ENCODE results near the gene PCBP3. TPM values are rescaled to one million over a fixed set of nuclear protein-coding genes. Genes with fewer than 3 reads are reported as not detected.
A peak's percentile ranks its signal among the peaks of the same experiment; 100 is the strongest.
"Not testable (repeated sequence)": the region's sequence is repeated elsewhere in the genome, so short reads cannot be mapped to it uniquely, and the experiment has no call there.

The PCBP3 gene
- total RNA-seq, 1 donor from 2014 or later, result 7.6 TPM

GRCh38 chr21:45972716-45973474 lies 329.4 kb downstream of the PCBP3 start:
- no peaks in the 10 kb centered on the region for H3K9me3 Mint-ChIP-seq (ENCODE audit: unreplicated experiment)
- H3K36me3 Mint-ChIP-seq (ENCODE audit: unreplicated experiment), result no peaks in the 10 kb centered on the region
- peaks cover 61% of the 10 kb centered on the region for H3K4me1 Mint-ChIP-seq (ENCODE audit: unreplicated experiment)
- peak overlapping the region; percentile 97 for H3K27ac Mint-ChIP-seq (ENCODE audit: unreplicated experiment)
- no peaks in the 10 kb centered on the region for H3K27me3 Mint-ChIP-seq (ENCODE audit: unreplicated experiment)
- no peak for DNase-seq (ENCODE audit: extremely low spot score, unreplicated experiment)
- no peak for TF ChIP-seq CTCF (IDR thresholded peaks at IDR 0.05)
- H3K4me3 Mint-ChIP-seq (ENCODE audit: unreplicated experiment), result peak overlapping the region; percentile 68

GRCh38 chr21:45973475-45974072 lies 330.0 kb downstream of the PCBP3 start:
- peak; percentile 80 for TF ChIP-seq CTCF (IDR thresholded peaks at IDR 0.05)
- H3K4me1 Mint-ChIP-seq (ENCODE audit: unreplicated experiment), result peaks cover 66% of the 10 kb centered on the region
- H3K27ac Mint-ChIP-seq (ENCODE audit: unreplicated experiment), result peak overlapping the region; percentile 97
- peak overlapping the region; percentile 68 for H3K4me3 Mint-ChIP-seq (ENCODE audit: unreplicated experiment)
- no peaks in the 10 kb centered on the region for H3K36me3 Mint-ChIP-seq (ENCODE audit: unreplicated experiment)
- no peak for DNase-seq (ENCODE audit: extremely low spot score, unreplicated experiment)
- no peaks in the 10 kb centered on the region for H3K9me3 Mint-ChIP-seq (ENCODE audit: unreplicated experiment)
- no peaks in the 10 kb centered on the region for H3K27me3 Mint-ChIP-seq (ENCODE audit: unreplicated experiment)

- Mint-ChIP-seq H3K4me1 (ENCODE audit: unreplicated experiment) (peaks cover 70% of the 10 kb centered on the region), H3K9me3 (ENCODE audit: unreplicated experiment) (no peaks in the 10 kb centered on the region), H3K27ac (ENCODE audit: unreplicated experiment) (peak overlapping the region; percentile 97), H3K36me3 (ENCODE audit: unreplicated experiment) (no peaks in the 10 kb centered on the region), H3K4me3 (ENCODE audit: unreplicated experiment) (peak overlapping the region; percentile 68), H3K27me3 (ENCODE audit: unreplicated experiment) (no peaks in the 10 kb centered on the region)
- peak; percentile 88 for DNase-seq (ENCODE audit: extremely low spot score, unreplicated experiment)
- TF ChIP-seq CTCF (IDR thresholded peaks at IDR 0.05), result no peak
Observed at GRCh38 chr21:45974073-45975019, 330.8 kb downstream of the PCBP3 start.

GRCh38 chr21:45975020-45975666 lies 331.6 kb downstream of the PCBP3 start:
- TF ChIP-seq CTCF (IDR thresholded peaks at IDR 0.05), result no peak
- no peaks in the 10 kb centered on the region for H3K27me3 Mint-ChIP-seq (ENCODE audit: unreplicated experiment)
- no peak for DNase-seq (ENCODE audit: extremely low spot score, unreplicated experiment)
- peak overlapping the region; percentile 97 for H3K27ac Mint-ChIP-seq (ENCODE audit: unreplicated experiment)
- H3K9me3 Mint-ChIP-seq (ENCODE audit: unreplicated experiment), result no peaks in the 10 kb centered on the region
- H3K4me3 Mint-ChIP-seq (ENCODE audit: unreplicated experiment), result peak overlapping the region; percentile 50
- no peaks in the 10 kb centered on the region for H3K36me3 Mint-ChIP-seq (ENCODE audit: unreplicated experiment)
- H3K4me1 Mint-ChIP-seq (ENCODE audit: unreplicated experiment), result peaks cover 63% of the 10 kb centered on the region

- DNase-seq (ENCODE audit: extremely low spot score, unreplicated experiment); H3K4me3 Mint-ChIP-seq (ENCODE audit: unreplicated experiment); H3K36me3 Mint-ChIP-seq (ENCODE audit: unreplicated experiment); H3K27me3 Mint-ChIP-seq (ENCODE audit: unreplicated experiment); H3K9me3 Mint-ChIP-seq (ENCODE audit: unreplicated experiment): not testable (repeated sequence)
- H3K4me1 Mint-ChIP-seq (ENCODE audit: unreplicated experiment), result peaks cover 59% of the 10 kb centered on the region
- peak overlapping the region; percentile 97 for H3K27ac Mint-ChIP-seq (ENCODE audit: unreplicated experiment)
Observed at GRCh38 chr21:45975667-45976409, 332.3 kb downstream of the PCBP3 start.
